ENCODE results near the gene MROH8.

- peak; percentile 64 for TF ChIP-seq CTCF (IDR thresholded peaks at IDR 0.05; ENCODE audit: poor library complexity, severe bottlenecking)
- no peak for TF ChIP-seq RAD21 (conservative IDR thresholded peaks at IDR 0.05)
- TF ChIP-seq TAF1 (IDR thresholded peaks at IDR 0.05; ENCODE audit: low read depth), result peak; percentile 42
- TF ChIP-seq POLR2AphosphoS5 (IDR thresholded peaks at IDR 0.05), result peak; percentile 72
- TF ChIP-seq EP300 (conservative IDR thresholded peaks at IDR 0.05; ENCODE audit: poor library complexity, severe bottlenecking), result peak; percentile 74
- peak; percentile 36 for TF ChIP-seq SMC3 (conservative IDR thresholded peaks at IDR 0.05; ENCODE audit: poor library complexity)
- peak; percentile 83 for TF ChIP-seq MXI1 (conservative IDR thresholded peaks at IDR 0.05; ENCODE audit: poor library complexity, severe bottlenecking)
Measured at GRCh38 chr20:37095599-37096414, 83.5 kb downstream of the MROH8 start, which contains the start of gene RBL1.
